Measurements from ENCODE around the gene CPNE2. TPM values are rescaled to one million over a fixed set of nuclear protein-coding genes. Genes with fewer than 3 reads are reported as not detected.

The CPNE2 gene
- total RNA-seq, 4 donors from 2014 or later: 12.2 to 21.4 (median 17.8) TPM

GRCh38 chr16:57127836-57128235, 35.5 kb downstream of the CPNE2 start:
- Histone ChIP-seq H3K4me1 (peaks cover 0 to 11% (median 4%) of the 10 kb centered on the region in 3 donors), H3K27ac (no peak overlapping the region), H3K36me3 (peaks cover 0 to 47% (median 0%) of the 10 kb centered on the region in 3 donors), H3K27me3 (no peaks in the 10 kb centered on the region), H3K4me3 (no peak overlapping the region), H3K9me3 (no peaks in the 10 kb centered on the region)
- TF ChIP-seq CTCF (IDR thresholded peaks at IDR 0.05) (no peak), POLR2A (IDR thresholded peaks at IDR 0.05) (no peak)
- intact Hi-C loops (cut with DNase I): no loop called here
- DNase-seq: no peak
- 77 to 93% methylated on average over 7 of the region's 7 CpGs for WGBS, 2 donors

GRCh38 chr16:57128771-57129389, 36.5 kb downstream of the CPNE2 start:
- Histone ChIP-seq H3K27ac (no peak overlapping the region), H3K9me3 (no peaks in the 10 kb centered on the region), H3K4me3 (no peak overlapping the region), H3K36me3 (peaks cover 0 to 46% (median 0%) of the 10 kb centered on the region in 3 donors), H3K4me1 (peaks cover 0 to 12% (median 5%) of the 10 kb centered on the region in 3 donors), H3K27me3 (no peaks in the 10 kb centered on the region)
- intact Hi-C loops (cut with DNase I): no loop called here
- WGBS, 2 donors: 79% methylated on average over 10 to 11 of the region's 11 CpGs
- TF ChIP-seq CTCF (IDR thresholded peaks at IDR 0.05): no peak
- no peak for TF ChIP-seq POLR2A (IDR thresholded peaks at IDR 0.05)
- no peak for DNase-seq

- peaks cover 0 to 32% (median 0%) of the 10 kb centered on the region in 3 donors for H3K36me3 ChIP-seq
- H3K4me3 ChIP-seq: no peak overlapping the region
- WGBS, 2 donors: 93 to 95% methylated on average over 3 to 5 of the region's 6 CpGs
- no peak overlapping the region for H3K27ac ChIP-seq
- intact Hi-C loops (cut with DNase I): no loop called here
- H3K27me3 ChIP-seq: no peaks in the 10 kb centered on the region
- TF ChIP-seq CTCF (IDR thresholded peaks at IDR 0.05) (no peak), POLR2A (IDR thresholded peaks at IDR 0.05) (no peak)
- DNase-seq: no peak
- no peaks in the 10 kb centered on the region for H3K9me3 ChIP-seq
- peaks cover 0 to 26% (median 5%) of the 10 kb centered on the region in 3 donors for H3K4me1 ChIP-seq
Measured at GRCh38 chr16:57130950-57131321, 38.6 kb downstream of the CPNE2 start.

GRCh38 chr16:57131351-57131970, 39.1 kb downstream of the CPNE2 start:
- Histone ChIP-seq H3K9me3 (no peaks in the 10 kb centered on the region), H3K36me3 (peaks cover 0 to 30% (median 0%) of the 10 kb centered on the region in 3 donors), H3K27ac (no peak overlapping the region), H3K27me3 (no peaks in the 10 kb centered on the region), H3K4me1 (peaks cover 0 to 26% (median 5%) of the 10 kb centered on the region in 3 donors), H3K4me3 (no peak overlapping the region)
- DNase-seq: no peak
- intact Hi-C loops (cut with DNase I): no loop called here
- WGBS, 2 donors: 72 to 89% methylated on average over 6 to 10 of the region's 17 CpGs
- TF ChIP-seq CTCF (IDR thresholded peaks at IDR 0.05) (no peak), POLR2A (IDR thresholded peaks at IDR 0.05) (no peak)

- H3K4me3 ChIP-seq: no peak overlapping the region
- WGBS, 2 donors: 83% methylated on average over 1 of the region's 1 CpG; no CpG with 5 or more reads in 1 of the 2 donors
- DNase-seq: no peak
- no peaks in the 10 kb centered on the region for H3K27me3 ChIP-seq
- TF ChIP-seq POLR2A (IDR thresholded peaks at IDR 0.05): no peak
- TF ChIP-seq CTCF (IDR thresholded peaks at IDR 0.05): no peak
- H3K9me3 ChIP-seq: no peaks in the 10 kb centered on the region
- H3K4me1 ChIP-seq: peaks cover 0 to 30% (median 5%) of the 10 kb centered on the region in 3 donors
- intact Hi-C loops (cut with DNase I): no loop called here
- peaks cover 0 to 30% (median 0%) of the 10 kb centered on the region in 3 donors for H3K36me3 ChIP-seq
- H3K27ac ChIP-seq: no peak overlapping the region
Measured at GRCh38 chr16:57132470-57132869, 40.1 kb downstream of the CPNE2 start.
